Thoracic aorta (tissue), 2 donors: ENCODE results near the gene WSCD1. TPM values are rescaled to one million over a fixed set of nuclear protein-coding genes. Genes with fewer than 3 reads are reported as not detected.

Source experiments
- ATAC-seq: fragments of 150-250 bp; one replicate; pipeline ENCODE4 v1.8.0; 2017; ENCODE audit warnings: low read depth; ENCODE audit not compliant: insufficient number of reproducible peaks, low FRiP score
- DNase-seq: peaks from one replicate; pipeline ENCODE4 v3.0.0-alpha.2; 2020; ENCODE audit warnings: low spot score
- H3K27ac ChIP-seq, 2 donors: fragments of 200-600 bp; sonication (generic); 1 replicate in 1 of 2; 2 replicates in 1 of 2; pipeline ENCODE4 v1.5.1; 2016; ENCODE audit warnings: mild to moderate bottlenecking in 2 of 2, moderate library complexity in 2 of 2
- H3K27me3 ChIP-seq: fragments of 200-600 bp; sonication (generic); replicated peaks from 2 replicates; pipeline ENCODE4 v1.6.0; 2016; ENCODE audit warnings: mild to moderate bottlenecking; ENCODE audit not compliant: insufficient read depth
- H3K36me3 ChIP-seq: fragments of 200-600 bp; sonication (generic); one replicate; pipeline ENCODE4 v1.5.1; 2016
- H3K4me1 ChIP-seq, 2 donors: fragments of 200-600 bp; sonication (generic); 1 replicate in 1 of 2; 2 replicates in 1 of 2; pipeline versions ENCODE4 v1.5.1 to v1.6.0; 2016; ENCODE audit warnings: low read depth in 2 of 2, mild to moderate bottlenecking in 1 of 2; ENCODE audit not compliant: control insufficient read depth in 1 of 2
- H3K4me3 ChIP-seq: fragments of 200-600 bp; sonication (generic); 2 replicates; pipeline ENCODE4 v1.5.1; 2016; ENCODE audit warnings: mild to moderate bottlenecking
- H3K9me3 ChIP-seq: fragments of 200-600 bp; sonication (generic); 2 replicates; pipeline ENCODE4 v1.5.1; 2016
- CTCF ChIP-seq: fragments of 200-600 bp; sonication (generic); IDR thresholded peaks from one replicate; pipeline ENCODE4 v1.5.1; 2019; ENCODE audit warnings: antibody characterized with exemption
- total RNA-seq, 2 donors: library from RNA; depleted of rRNA; stranded (reverse); fragments of >200 nt; gene quantifications; one replicate each; pipeline versions ENCODE4 v1.1.0 to v1.2.3, GENCODE V29; 2016

Gene WSCD1
- total RNA-seq, 2 donors from 2014 or later: 6.0 to 29.0 TPM

- H3K9me3 ChIP-seq: no peaks in the 10 kb centered on the region
- no peak for TF ChIP-seq CTCF
- no peak overlapping the region for H3K27ac ChIP-seq
- no peaks in the 10 kb centered on the region for H3K27me3 ChIP-seq
- H3K4me3 ChIP-seq: no peak overlapping the region
- no peaks in the 10 kb centered on the region for H3K36me3 ChIP-seq
- ATAC-seq (no peak), DNase-seq (no peak)
- no peaks in the 10 kb centered on the region for H3K4me1 ChIP-seq
Observed at GRCh38 chr17:6094926-6095325, 24.7 kb downstream of the WSCD1 start.

GRCh38 chr17:6095501-6095900 is 25.3 kb downstream of the WSCD1 start:
- no peaks in the 10 kb centered on the region for H3K9me3 ChIP-seq
- H3K27ac ChIP-seq: no peak overlapping the region
- no peak for TF ChIP-seq CTCF
- H3K4me3 ChIP-seq: no peak overlapping the region
- no peaks in the 10 kb centered on the region for H3K4me1 ChIP-seq
- no peaks in the 10 kb centered on the region for H3K27me3 ChIP-seq
- ATAC-seq (no peak), DNase-seq (no peak)
- no peaks in the 10 kb centered on the region for H3K36me3 ChIP-seq

GRCh38 chr17:6096201-6097004 is 26.2 kb downstream of the WSCD1 start:
- Histone ChIP-seq H3K36me3 (no peaks in the 10 kb centered on the region), H3K27ac (no peak overlapping the region), H3K27me3 (no peaks in the 10 kb centered on the region), H3K9me3 (no peaks in the 10 kb centered on the region), H3K4me3 (no peak overlapping the region), H3K4me1 (no peaks in the 10 kb centered on the region)
- DNase-seq: no peak
- ATAC-seq: no peak
- no peak for TF ChIP-seq CTCF

- no peaks in the 10 kb centered on the region for H3K27me3 ChIP-seq
- no peak overlapping the region for H3K4me3 ChIP-seq
- no peaks in the 10 kb centered on the region for H3K9me3 ChIP-seq
- ATAC-seq (no peak), DNase-seq (no peak)
- H3K36me3 ChIP-seq: no peaks in the 10 kb centered on the region
- H3K4me1 ChIP-seq: no peaks in the 10 kb centered on the region
- TF ChIP-seq CTCF: no peak
- H3K27ac ChIP-seq: no peak overlapping the region
Observed at GRCh38 chr17:6097005-6097279, 26.8 kb downstream of the WSCD1 start.

GRCh38 chr17:6098050-6098822 is 28.1 kb downstream of the WSCD1 start:
- ATAC-seq (no peak), DNase-seq (no peak)
- H3K9me3 ChIP-seq: no peaks in the 10 kb centered on the region
- no peak for TF ChIP-seq CTCF
- H3K27me3 ChIP-seq: no peaks in the 10 kb centered on the region
- H3K4me1 ChIP-seq: no peaks in the 10 kb centered on the region
- H3K36me3 ChIP-seq: no peaks in the 10 kb centered on the region
- no peak overlapping the region for H3K4me3 ChIP-seq
- H3K27ac ChIP-seq: no peak overlapping the region
